Smooth muscle cell (in vitro differentiated cells): ENCODE measurements around the gene PAXX. TPM values are rescaled to one million over a fixed set of nuclear protein-coding genes. Genes with fewer than 3 reads are reported as not detected.

ENCODE experiments used
- DNase-seq: peaks from one replicate; lab custom pipeline; 2025; ENCODE audit not compliant: unreplicated experiment; lab: John Stamatoyannopoulos, UW
- H2AFZ ChIP-seq: fragments of 200-600 bp; sonication (generic); 2 replicates; pipeline ENCODE4 v1.6.0; 2016; ENCODE audit warnings: antibody characterized with exemption, low read depth, mild to moderate bottlenecking
- H3F3A ChIP-seq: fragments of 200-600 bp; sonication (generic); 2 replicates; pipeline ENCODE4 v1.6.0; 2017; ENCODE audit warnings: antibody characterized with exemption, low read depth
- H3K27ac ChIP-seq: fragments of 200-600 bp; sonication (generic); 2 replicates; pipeline ENCODE4 v1.5.1; 2016; ENCODE audit warnings: low read depth, mild to moderate bottlenecking
- H3K27me3 ChIP-seq: fragments of 200-600 bp; sonication (generic); 2 replicates; pipeline ENCODE4 v1.6.1; 2016; ENCODE audit warnings: low read depth, mild to moderate bottlenecking
- H3K36me3 ChIP-seq: fragments of 200-600 bp; sonication (generic); 2 replicates; pipeline ENCODE4 v1.5.1; 2016; ENCODE audit warnings: low read depth
- H3K4me1 ChIP-seq: fragments of 200-600 bp; sonication (generic); 2 replicates; pipeline ENCODE4 v1.5.1; 2016; ENCODE audit warnings: low read depth
- H3K4me2 ChIP-seq: fragments of 200-600 bp; sonication (generic); 2 replicates; pipeline ENCODE4 v1.6.0; 2016; ENCODE audit warnings: mild to moderate bottlenecking
- H3K4me3 ChIP-seq: fragments of 200-600 bp; sonication (generic); 2 replicates; pipeline ENCODE4 v1.5.1; 2016; ENCODE audit warnings: mild to moderate bottlenecking
- H3K79me2 ChIP-seq: fragments of 200-600 bp; sonication (generic); 2 replicates; pipeline ENCODE4 v1.6.0; 2016; ENCODE audit warnings: low read depth, mild to moderate bottlenecking
- H3K9ac ChIP-seq: fragments of 200-600 bp; sonication (generic); 2 replicates; pipeline ENCODE4 v1.6.0; 2016; ENCODE audit warnings: low read depth
- H3K9me3 ChIP-seq: fragments of 200-600 bp; sonication (generic); replicated peaks from 2 replicates; pipeline ENCODE4 v1.5.1; 2016; ENCODE audit warnings: low read depth
- H4K20me1 ChIP-seq: fragments of 200-600 bp; sonication (generic); 2 replicates; pipeline ENCODE4 v1.6.0; 2016; ENCODE audit warnings: low read depth
- WGBS: methylation state at CpG from one replicate; pipeline ENCODE4 v1.1.7; 2016; ENCODE audit warnings: low lambda C conversion rate; 5-methylcytosine and 5-hydroxymethylcytosine counted together
- polyA plus RNA-seq: library from polyadenylated mRNA; unstranded; fragments of >200 nt; fragmentation: Nextera tagmentation; extraction: Ambion mirVana; gene quantifications from 2 replicates; pipeline ENCODE4 v1.2.1, GENCODE V29; 2016
- total RNA-seq: library from RNA; depleted of rRNA; stranded (reverse); fragments of >200 nt; gene quantifications from 2 replicates; pipeline ENCODE4 v1.2.3, GENCODE V29; 2014
- TF ChIP-seq, protein P1 (sequence below): fragments of 200-600 bp; sonication (generic); IDR thresholded peaks from 2 replicates; pipeline ENCODE4 v1.5.1; 2017; ENCODE audit warnings: borderline replicate concordance, mild to moderate bottlenecking, antibody characterized with exemption; ENCODE audit not compliant: insufficient read depth, poor library complexity, severe bottlenecking

The PAXX gene
- total and polyA plus RNA-seq, 2 experiments from 2014 or later, result 27.4 to 62.0 TPM

DNA sequence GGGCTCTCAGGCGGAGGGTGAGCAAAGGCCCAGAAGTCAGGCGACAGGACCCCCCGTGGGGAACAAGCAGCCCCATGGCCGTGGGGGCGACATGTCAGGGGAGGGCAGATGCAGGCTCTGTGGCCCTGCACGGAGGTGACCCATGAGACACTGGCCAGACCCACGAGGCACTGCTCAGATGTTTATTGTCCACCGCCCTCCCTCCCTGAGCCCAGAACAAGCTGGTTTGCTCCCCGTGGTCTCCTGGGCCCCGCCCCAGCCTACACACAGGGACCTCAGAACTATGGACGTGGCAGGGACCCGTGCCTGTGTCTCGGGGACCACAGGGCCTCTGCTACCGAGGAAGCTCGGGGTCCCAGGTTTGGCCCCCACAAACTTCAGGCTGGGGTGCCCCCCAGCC lies 37.8 kb downstream of the PAXX start:
- H3F3A ChIP-seq, result no peaks in the 10 kb centered on the region
- TF ChIP-seq, protein P1, sequence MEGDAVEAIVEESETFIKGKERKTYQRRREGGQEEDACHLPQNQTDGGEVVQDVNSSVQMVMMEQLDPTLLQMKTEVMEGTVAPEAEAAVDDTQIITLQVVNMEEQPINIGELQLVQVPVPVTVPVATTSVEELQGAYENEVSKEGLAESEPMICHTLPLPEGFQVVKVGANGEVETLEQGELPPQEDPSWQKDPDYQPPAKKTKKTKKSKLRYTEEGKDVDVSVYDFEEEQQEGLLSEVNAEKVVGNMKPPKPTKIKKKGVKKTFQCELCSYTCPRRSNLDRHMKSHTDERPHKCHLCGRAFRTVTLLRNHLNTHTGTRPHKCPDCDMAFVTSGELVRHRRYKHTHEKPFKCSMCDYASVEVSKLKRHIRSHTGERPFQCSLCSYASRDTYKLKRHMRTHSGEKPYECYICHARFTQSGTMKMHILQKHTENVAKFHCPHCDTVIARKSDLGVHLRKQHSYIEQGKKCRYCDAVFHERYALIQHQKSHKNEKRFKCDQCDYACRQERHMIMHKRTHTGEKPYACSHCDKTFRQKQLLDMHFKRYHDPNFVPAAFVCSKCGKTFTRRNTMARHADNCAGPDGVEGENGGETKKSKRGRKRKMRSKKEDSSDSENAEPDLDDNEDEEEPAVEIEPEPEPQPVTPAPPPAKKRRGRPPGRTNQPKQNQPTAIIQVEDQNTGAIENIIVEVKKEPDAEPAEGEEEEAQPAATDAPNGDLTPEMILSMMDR, result no peak
- no peaks in the 10 kb centered on the region for H3K9me3 ChIP-seq
- no peaks in the 10 kb centered on the region for H3K36me3 ChIP-seq
- H3K27me3 ChIP-seq, result no peaks in the 10 kb centered on the region
- WGBS, result 81% methylated on average over 14 of the region's 15 CpGs
- no peak overlapping the region for H3K9ac ChIP-seq
- no peak overlapping the region for H3K27ac ChIP-seq
- peaks cover 5% of the 10 kb centered on the region for H4K20me1 ChIP-seq
- H2AFZ ChIP-seq, result no peak overlapping the region
- H3K4me3 ChIP-seq, result no peak overlapping the region
- no peak for DNase-seq
- peaks cover 14% of the 10 kb centered on the region for H3K4me1 ChIP-seq
- no peaks in the 10 kb centered on the region for H3K79me2 ChIP-seq
- H3K4me2 ChIP-seq, result no peak overlapping the region

DNA sequence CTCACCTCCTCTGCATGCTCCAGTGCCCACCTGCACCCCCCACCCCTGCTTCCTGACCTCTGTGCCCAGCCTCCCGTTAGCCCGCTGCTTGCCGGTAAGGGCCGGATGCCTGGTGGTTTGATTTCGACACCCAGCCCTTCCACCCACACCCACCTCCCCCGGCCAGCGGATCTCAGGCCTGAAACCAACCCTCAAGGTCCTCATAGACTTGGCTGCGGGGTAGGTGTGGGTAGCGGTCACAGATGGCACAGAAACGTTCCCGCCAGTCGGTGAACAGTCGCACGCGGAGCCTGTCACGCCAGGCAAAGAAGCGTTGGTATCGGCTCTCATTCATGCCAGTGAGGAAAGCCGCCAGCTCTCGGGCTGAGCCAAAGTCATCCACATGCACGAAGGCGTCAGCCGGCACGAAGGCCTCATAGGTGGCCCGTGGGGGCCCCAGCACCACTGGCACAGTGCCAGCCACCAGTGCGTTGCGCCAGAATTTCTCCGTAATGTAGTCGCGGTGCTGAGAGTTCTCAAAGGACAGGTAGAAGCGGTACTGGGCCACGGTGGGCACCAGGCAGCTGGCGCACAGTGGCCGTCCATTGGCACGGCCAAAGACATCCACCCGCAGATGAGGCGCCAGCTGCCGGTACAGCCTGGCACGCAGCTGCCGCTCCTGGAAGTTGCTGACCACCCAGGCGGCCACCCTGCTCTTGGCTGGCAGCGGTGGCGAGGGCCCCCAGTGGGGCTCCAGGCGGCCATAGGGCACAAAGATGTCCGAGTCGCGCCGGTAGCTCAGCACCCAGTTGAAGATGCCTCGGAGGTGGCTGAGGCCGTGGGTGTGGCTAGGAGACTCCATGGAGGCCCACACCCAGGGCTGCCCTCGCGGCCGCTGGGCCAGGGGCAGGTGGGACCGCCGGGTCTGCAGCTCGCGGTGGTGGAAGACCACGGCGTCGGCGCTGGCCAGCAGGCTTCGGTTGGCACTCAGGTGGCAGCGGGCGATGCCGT lies 38.6 kb downstream of the PAXX start:
- H3F3A ChIP-seq, result no peaks in the 10 kb centered on the region
- H3K4me1 ChIP-seq, result peaks cover 14% of the 10 kb centered on the region
- peaks cover 5% of the 10 kb centered on the region for H4K20me1 ChIP-seq
- no peaks in the 10 kb centered on the region for H3K36me3 ChIP-seq
- H3K79me2 ChIP-seq, result no peaks in the 10 kb centered on the region
- no peaks in the 10 kb centered on the region for H3K9me3 ChIP-seq
- no peak overlapping the region for H3K4me3 ChIP-seq
- 93% methylated on average over 64 of the region's 65 CpGs for WGBS
- TF ChIP-seq, protein P1, result no peak
- no peak overlapping the region for H3K27ac ChIP-seq
- no peak overlapping the region for H3K4me2 ChIP-seq
- no peak overlapping the region for H2AFZ ChIP-seq
- H3K9ac ChIP-seq, result no peak overlapping the region
- H3K27me3 ChIP-seq, result no peaks in the 10 kb centered on the region
- DNase-seq, result no peak

DNA sequence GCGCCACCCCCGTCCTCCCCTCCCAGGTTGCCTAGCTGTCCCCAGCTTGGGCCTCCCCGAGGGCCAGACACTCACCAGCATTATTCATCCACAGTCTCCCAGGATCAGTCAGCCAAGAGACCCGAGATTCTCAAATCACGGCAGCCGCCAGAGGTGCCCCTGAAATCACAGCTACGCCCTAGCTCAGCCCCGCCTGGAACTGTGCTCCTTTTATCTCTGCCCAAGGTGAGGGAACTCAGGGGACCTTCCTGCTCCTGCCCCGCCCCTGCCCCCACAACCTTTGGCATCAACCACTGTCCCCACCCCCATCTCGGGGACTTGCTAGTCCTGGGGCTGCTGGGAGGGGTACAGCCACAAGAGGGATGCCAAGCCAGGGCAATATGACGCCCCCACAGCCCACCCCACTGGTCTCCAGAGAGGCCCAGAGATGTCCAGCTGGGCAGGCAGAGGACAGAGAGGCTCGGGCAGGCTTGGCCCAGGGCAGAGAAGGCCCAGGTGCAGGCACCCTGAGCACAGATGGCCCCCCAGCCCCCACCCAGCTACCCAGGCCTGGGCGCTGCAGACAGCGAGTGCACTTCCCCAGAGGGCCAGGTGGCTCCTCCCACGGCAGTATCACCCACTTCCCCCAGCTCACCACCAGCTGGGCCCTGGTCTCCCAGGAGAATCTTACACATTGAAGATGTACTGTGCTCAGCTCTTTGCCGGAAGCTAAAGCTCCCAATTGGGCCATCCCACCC lies 39.9 kb downstream of the PAXX start, which contains the start of gene FUT7:
Gene FUT7, minus strand, starts transcription at position 185 of the 737 bp plus-strand sequence. Its CDS starts 97 bp downstream, at position 88.
- no peaks in the 10 kb centered on the region for H3K9me3 ChIP-seq
- peaks cover 14% of the 10 kb centered on the region for H3K4me1 ChIP-seq
- H3K27me3 ChIP-seq, result no peaks in the 10 kb centered on the region
- no peaks in the 10 kb centered on the region for H3K36me3 ChIP-seq
- no peak within 1 kb of the TSS for H3K9ac ChIP-seq
- no peaks in the 10 kb centered on the region for H4K20me1 ChIP-seq
- H3K4me3 ChIP-seq, result no peak within 1 kb of the TSS
- no peak within 1 kb of the TSS for H2AFZ ChIP-seq
- no peak within 1 kb of the TSS for H3K4me2 ChIP-seq
- DNase-seq, result no peak
- 73% methylated on average over 13 of the region's 16 CpGs for WGBS
- TF ChIP-seq, protein P1, result no peak
- H3K27ac ChIP-seq, result no peak within 1 kb of the TSS
- no peaks in the 10 kb centered on the region for H3K79me2 ChIP-seq
- H3F3A ChIP-seq, result no peaks in the 10 kb centered on the region
